ENCODE data around the gene DYNC1I2. TPM values are rescaled to one million over a fixed set of nuclear protein-coding genes. Genes with fewer than 3 reads are reported as not detected.

Gene DYNC1I2
- total RNA-seq, 1 donor from 2014 or later = 66.9 TPM

GRCh38 chr2:171785450-171785849 lies 98.2 kb downstream of the DYNC1I2 start:
- H3K4me1 ChIP-seq = no peaks in the 10 kb centered on the region
- H3K27me3 ChIP-seq (ENCODE audit: low read depth) = no peaks in the 10 kb centered on the region
- TF ChIP-seq CTCF (IDR thresholded peaks at IDR 0.05; ENCODE audit: borderline replicate concordance) = no peak
- no peak overlapping the region for H3K4me3 ChIP-seq
- H3K36me3 ChIP-seq = peaks cover 90% of the 10 kb centered on the region
- no peaks in the 10 kb centered on the region for H3K9me3 ChIP-seq (replicated peaks)
- H3K27ac ChIP-seq (replicated peaks) = no peak overlapping the region
- no peak for DNase-seq
- intact Hi-C loops (cut with micrococcal nuclease) = no loop called here

DNA sequence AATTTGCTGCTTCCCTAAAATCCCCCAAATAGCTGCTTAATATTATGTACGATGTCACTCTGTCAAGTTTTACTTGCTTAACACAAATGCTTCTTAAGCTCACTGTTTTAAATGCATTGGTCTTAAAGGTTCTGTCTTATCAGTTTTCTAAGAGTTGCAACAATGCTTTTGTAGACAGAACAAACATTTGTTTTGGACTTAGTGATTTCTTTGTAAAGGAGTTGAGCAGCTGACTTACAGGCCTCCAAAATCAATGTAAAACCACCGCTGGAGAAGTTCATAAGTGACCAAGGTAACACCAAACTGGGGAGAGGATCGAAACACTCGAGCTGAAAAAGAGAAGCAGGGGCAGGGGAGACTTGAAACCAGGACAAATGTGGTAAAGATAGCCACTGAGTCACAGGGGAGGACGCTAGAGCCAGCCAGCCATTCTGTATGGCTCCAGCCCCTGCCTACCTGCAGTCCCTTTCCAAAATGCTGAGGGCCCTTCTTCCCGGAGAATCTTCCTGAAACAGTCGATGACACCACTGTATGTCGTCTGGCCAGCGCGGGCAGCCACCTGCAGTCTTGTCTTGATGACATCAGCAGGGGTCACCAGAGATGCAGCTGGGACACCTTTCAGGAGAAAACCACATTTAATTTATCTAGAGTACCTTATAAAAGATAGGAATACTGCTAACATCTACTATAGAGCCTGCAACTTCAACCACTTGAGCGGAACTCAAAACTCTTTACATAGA lies 100.2 kb downstream of the DYNC1I2 start:
- no peak for TF ChIP-seq CTCF (IDR thresholded peaks at IDR 0.05; ENCODE audit: borderline replicate concordance)
- H3K9me3 ChIP-seq (replicated peaks) = no peaks in the 10 kb centered on the region
- H3K4me3 ChIP-seq = no peak overlapping the region
- no peak overlapping the region for H3K27ac ChIP-seq (replicated peaks)
- intact Hi-C loops (cut with micrococcal nuclease) = no loop called here
- peaks cover 97% of the 10 kb centered on the region for H3K36me3 ChIP-seq
- no peaks in the 10 kb centered on the region for H3K4me1 ChIP-seq
- H3K27me3 ChIP-seq (ENCODE audit: low read depth) = no peaks in the 10 kb centered on the region
- DNase-seq = no peak

DNA sequence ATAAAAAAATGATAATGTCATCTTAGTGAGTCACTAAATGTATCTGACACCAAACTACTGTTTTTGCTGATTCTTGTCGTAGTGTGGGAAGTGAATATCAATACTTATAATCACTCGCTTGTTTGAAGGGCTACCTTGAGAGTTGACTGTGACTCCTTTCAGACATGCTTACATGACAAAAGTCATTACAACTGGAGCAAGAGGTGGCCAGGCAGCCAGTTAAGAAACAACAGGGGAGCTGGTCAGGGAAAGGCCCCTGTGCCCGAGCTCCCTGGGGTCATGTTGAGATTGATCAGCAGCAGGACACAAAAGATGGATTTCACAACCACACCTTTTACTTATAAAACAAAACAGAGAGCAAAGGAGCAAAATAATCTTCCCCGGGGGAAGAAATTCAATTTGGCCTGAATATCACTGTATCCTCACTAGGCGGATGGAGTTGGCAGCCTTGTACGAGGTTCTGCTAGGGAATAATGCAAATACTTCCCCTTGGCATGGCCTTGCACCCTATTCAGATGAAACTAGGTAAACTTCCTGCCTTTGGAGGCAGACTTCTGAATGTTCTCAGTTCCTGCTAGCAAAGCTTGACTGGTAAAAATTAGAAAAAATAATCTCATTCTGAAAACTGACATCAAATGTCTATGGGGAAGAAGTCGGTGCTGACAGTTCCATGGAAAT lies 101.2 kb downstream of the DYNC1I2 start:
- H3K36me3 ChIP-seq = peaks cover 97% of the 10 kb centered on the region
- H3K4me3 ChIP-seq = no peak overlapping the region
- intact Hi-C loops (cut with micrococcal nuclease) = no loop called here

GRCh38 chr2:171789956-171790355 lies 102.7 kb downstream of the DYNC1I2 start:
- Histone ChIP-seq H3K27me3 (ENCODE audit: low read depth) (no peaks in the 10 kb centered on the region), H3K4me3 (no peak overlapping the region), H3K27ac (replicated peaks) (no peak overlapping the region), H3K9me3 (replicated peaks) (no peaks in the 10 kb centered on the region), H3K36me3 (peaks cover 84% of the 10 kb centered on the region), H3K4me1 (peaks cover 3% of the 10 kb centered on the region)
- TF ChIP-seq CTCF (IDR thresholded peaks at IDR 0.05; ENCODE audit: borderline replicate concordance) = no peak
- no peak for DNase-seq
- intact Hi-C loops (cut with micrococcal nuclease) = no loop called here

More for the DNA sequence above, 101.2 kb downstream of the DYNC1I2 start:
- H3K9me3 ChIP-seq (replicated peaks) = no peaks in the 10 kb centered on the region
- no peak for TF ChIP-seq CTCF (IDR thresholded peaks at IDR 0.05; ENCODE audit: borderline replicate concordance)
- H3K4me1 ChIP-seq = no peaks in the 10 kb centered on the region
- DNase-seq = no peak
- no peak overlapping the region for H3K27ac ChIP-seq (replicated peaks)
- H3K27me3 ChIP-seq (ENCODE audit: low read depth) = no peaks in the 10 kb centered on the region

DNA sequence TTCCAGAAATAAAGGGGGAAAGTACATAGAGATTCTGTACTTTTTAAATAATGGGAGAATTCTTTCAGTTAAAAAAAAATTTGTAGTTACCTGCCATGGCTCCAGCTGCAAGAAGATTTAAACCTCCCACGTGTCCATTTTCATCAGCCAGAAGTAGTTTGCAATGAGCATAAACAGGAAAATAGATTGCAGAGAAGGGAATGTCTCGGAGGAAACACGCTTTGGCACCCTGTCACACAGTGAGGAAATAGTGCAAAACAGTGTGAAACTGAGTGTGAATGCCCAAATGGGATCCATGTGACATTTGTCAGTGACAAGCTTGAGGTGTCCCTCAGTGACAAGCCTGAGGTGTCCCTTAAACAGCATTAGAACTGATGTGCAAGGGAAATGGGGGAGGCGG lies 104.1 kb downstream of the DYNC1I2 start:
- intact Hi-C loops (cut with micrococcal nuclease) = no loop called here
- no peak for TF ChIP-seq CTCF (IDR thresholded peaks at IDR 0.05; ENCODE audit: borderline replicate concordance)
- no peaks in the 10 kb centered on the region for H3K9me3 ChIP-seq (replicated peaks)
- H3K4me3 ChIP-seq = no peak overlapping the region
- no peak overlapping the region for H3K27ac ChIP-seq (replicated peaks)
- no peak for DNase-seq
- H3K4me1 ChIP-seq = peaks cover 10% of the 10 kb centered on the region
- H3K36me3 ChIP-seq = peaks cover 72% of the 10 kb centered on the region
- H3K27me3 ChIP-seq (ENCODE audit: low read depth) = no peaks in the 10 kb centered on the region

Measured in left ventricle myocardium inferior (tissue), 1 donor.